DMS153 treated with DMSO at 0.1 percent for 48 hours (cell line): ENCODE results near the gene STK39.
"Not testable (repeated sequence)": the region's sequence is repeated elsewhere in the genome, so short reads cannot be mapped to it uniquely, and the experiment has no call there.

Experiments
- DNase-seq: peaks from one replicate; lab custom pipeline; 2025; ENCODE audit not compliant: unreplicated experiment; lab: John Stamatoyannopoulos, UW

STK39 gene

DNA sequence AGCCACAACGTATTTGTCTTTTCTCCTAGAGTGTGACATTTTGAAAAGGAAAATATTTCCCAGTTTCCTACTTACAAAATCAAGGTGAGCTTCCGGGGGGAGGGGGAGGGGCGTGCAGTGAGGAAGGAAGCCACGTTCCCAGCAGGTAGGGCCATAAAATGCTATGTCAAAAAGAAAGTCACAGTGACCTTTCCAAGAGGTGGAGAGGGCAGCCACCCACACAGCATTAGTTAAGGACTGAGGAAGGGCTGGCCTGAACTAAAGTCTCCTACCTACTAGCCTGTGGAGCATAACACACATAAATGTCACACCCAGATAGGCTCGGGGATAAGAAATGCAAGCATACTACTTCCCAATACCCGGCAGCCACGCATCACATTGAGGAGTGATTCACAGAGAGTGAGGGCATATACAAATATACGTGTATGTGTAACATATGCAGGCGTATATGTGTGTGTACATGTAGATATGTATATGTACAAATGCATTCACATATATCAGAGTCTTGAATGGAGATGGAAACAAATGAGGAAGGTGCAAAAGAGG is 191.1 kb downstream of the STK39 start:
- DNase-seq, result no peak

GRCh38 chr2:168054657-168055056 is 192.7 kb downstream of the STK39 start:
- no peak for DNase-seq

DNA sequence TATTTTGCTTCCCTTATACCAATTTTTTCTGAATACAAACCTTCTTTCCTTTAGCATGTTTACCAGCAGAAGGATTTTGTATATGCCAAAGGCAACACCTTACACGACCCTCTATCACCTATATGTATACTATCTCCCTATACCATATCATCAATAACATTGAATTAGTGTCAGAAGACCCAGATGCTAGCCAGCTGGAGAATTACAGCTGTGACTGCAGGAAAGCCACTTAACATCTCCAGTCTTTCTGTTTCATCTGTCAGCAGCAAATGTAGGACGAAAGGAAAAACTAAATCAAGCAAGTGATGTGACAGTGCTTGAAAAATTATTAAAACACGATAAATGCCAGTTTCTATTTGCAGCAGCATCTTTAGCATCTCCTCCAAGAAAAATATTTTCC is 193.7 kb downstream of the STK39 start:
- no peak for DNase-seq

GRCh38 chr2:168052773-168053172 is 194.6 kb downstream of the STK39 start:
- DNase-seq, result no peak

DNA sequence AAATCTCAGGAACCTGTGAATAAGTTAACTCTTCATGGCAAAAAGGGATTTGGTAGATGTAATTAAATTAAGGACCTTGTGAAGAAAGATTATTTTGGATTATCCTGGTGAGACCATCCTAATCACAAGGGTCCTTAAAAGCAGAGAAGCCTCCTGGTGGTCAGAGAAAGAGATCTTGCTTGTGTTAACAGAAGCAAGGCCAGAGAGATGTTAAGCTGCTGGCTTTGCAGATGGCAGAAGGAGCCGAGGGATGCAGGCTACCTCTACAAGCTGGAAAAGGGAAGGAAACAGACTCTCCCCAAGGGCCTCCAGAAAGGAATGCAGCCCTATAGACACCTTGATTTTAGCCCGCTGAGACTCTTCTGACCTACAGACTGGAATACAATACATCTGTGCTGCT is 197.0 kb downstream of the STK39 start:
- DNase-seq, result no peak

- no peak for DNase-seq
Measured at GRCh38 chr2:168049609-168050008, 197.8 kb downstream of the STK39 start.

DNA sequence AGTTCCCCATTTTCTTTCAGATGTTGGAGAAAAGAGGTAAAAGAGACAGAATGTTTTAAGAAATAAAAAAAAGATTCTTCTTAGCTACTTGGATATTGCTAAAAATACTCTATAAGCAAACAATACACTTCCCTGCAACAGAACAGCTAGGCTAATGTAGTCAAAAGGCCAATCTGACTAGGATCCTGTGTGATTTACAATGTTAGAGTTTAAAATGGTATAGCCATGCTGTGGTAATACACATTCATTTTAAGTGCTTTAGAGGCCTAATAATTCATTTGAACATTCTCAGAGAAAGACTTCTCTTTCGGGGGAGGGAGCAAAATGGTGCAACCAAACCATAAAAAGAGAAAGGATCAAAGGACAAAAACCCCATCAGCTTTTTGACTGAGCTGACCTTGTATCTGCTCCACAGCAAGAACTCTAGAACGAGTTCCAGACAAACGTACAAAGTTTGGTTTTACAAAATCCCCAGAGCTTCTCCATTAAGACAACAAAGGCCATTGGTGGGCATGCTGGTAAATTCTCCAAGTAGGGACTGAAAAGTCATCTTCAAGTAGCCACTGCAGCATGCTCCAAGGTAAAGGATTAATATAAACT is 200.2 kb downstream of the STK39 start:
- DNase-seq, result no peak

DNA sequence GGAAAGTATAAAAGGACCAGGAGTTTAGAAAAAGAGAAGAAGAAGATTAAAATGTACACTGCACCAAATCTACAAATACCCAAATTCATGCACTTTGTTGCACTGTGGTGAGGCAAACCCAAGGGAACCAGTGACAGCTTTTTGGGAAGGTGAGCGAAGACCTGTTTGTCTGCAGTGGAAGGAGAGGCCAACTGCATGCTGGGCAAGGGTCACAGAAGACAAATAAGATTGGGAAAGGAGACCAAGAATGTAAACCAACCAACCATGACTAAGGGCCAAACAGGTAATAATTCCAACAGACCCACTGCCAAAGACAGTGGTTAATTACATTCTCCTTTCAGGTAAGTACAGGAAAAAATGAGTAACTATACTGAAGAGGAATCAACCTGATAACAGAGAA is 202.8 kb downstream of the STK39 start:
- no peak for DNase-seq

- no peak for DNase-seq
Measured at GRCh38 chr2:168044176-168044575, 203.2 kb downstream of the STK39 start.

DNA sequence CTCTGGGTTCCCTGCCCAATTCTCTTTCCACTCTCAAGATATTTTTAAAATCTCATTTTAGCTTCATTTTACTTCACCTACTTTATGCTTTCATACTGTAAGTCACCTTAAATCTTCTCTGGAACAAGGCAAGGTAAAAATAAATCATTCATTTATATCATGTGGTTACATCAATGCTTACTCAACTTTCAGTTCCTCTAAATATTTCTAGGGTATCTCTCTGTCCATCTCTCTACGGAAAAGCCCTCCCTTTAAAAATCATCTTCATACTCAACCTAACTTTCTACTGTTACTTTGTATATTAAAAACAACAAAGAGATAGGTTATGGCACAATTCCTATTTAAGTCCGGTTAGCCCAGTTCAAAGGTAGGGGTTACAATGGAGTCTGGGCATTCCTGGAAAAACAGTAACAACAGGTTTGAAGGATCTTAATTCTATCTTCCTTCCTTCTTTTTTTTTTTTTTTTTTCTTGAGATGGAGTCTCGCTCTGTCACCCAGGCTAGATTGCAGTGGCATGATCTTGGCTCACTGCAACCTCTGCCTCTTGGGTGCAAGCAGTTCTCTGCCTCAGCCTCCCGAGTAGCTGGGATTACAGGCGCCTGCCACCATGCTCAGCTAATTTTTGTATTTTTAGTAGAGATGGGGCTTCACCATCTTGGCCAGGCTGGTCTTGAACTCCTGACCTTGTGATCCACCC is 205.1 kb downstream of the STK39 start:
- DNase-seq, result not testable (repeated sequence)

- no peak for DNase-seq
Measured at GRCh38 chr2:168039881-168040280, 207.5 kb downstream of the STK39 start.

DNA sequence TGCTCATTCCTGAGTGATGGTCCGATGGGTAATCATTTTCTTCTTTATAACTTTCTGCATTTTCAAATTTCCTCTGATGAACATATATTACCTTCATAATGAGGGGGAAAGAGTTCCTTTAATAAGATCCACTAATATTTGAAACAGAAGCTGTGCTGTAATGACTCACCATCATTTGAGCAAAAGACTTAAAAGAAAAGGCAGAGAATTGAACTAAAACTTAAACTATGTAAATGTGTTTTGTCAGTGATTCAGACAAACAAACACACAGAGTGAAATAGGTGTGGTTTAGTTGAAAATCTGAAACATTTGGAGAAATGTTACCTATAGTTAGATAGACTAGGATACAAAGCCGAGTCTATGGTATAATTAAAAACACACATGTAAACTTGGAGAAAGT is 209.6 kb downstream of the STK39 start:
- no peak for DNase-seq

GRCh38 chr2:168035458-168035857 is 211.9 kb downstream of the STK39 start:
- DNase-seq, result no peak

DNA sequence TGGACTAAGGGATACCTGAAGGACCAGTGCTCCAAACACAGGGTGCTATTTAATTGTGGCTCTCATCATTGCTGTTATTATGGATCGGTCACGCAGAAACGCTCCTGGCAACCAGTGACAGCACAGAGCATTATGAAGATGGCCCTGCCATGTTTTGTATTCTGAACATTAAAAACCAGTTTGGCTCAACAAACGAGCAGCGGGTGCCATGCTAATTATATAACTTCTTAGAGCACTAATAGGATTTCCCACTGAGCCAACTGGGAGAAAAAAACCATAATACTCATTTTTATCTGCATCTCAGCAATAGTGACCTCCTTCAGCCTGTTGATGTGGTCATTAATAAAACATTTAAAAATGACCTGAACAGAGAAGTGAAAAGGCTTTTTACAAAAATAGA is 212.8 kb downstream of the STK39 start:
- DNase-seq, result no peak

GRCh38 chr2:168033966-168034365 is 213.4 kb downstream of the STK39 start:
- DNase-seq, result no peak

DNA sequence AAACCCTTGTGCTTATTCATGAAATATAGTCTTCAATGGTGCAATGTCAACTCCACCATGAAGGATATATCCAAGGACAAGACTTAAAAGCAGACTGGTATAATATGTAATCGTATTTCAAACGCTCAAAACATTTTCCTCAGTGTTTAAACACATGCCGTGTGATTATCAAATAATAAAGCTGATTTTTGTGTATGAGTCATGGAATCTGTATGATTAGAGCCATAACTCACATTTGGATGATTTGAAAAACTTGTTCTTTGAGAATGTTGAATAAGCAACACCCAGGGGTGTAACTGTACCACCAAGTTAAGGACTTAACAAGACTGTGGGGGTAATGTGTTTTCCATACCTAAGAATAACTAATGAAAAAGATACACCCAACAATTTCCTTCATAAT is 215.3 kb downstream of the STK39 start:
- DNase-seq, result no peak

DNA sequence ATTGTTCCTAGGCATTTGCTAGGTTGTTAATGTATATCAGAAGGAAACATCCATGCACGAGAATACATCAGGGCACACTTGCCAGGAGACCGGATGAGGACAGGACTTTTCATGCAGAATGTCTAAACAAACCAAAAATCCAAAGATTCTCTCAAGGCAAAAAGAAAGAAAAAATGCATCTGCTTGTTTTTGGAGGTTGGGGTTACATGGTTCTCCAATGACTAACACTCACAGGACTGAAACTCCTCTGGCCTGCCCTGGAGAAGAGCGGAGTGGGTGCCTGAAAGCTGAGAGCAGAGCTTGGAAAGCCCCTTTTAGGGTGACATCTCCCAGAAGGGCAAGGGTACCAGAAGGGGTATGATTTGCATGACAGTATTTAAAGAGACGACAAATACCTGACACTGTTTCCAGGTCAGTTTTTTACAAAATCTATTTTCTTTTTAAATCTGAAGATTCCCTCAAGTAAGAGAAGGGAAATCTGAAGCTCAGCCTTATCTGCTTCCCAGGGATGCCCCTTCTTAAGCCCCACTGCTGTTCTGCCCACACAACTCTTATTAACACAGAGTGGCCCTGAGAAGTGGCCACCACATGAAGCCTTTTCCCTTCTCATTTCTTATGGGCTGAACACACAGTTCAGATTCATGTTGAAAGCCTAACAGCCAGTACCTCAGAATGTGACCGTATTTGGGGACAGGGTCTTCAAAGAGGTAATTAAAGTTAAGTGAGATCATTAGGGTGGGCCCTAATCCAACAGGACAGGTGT is 216.4 kb downstream of the STK39 start:
- no peak for DNase-seq

- DNase-seq, result no peak
Measured at GRCh38 chr2:168029071-168029470, 218.3 kb downstream of the STK39 start.

- DNase-seq, result no peak
Measured at GRCh38 chr2:168028362-168028761, 219.0 kb downstream of the STK39 start.

GRCh38 chr2:168025487-168026202 is 221.8 kb downstream of the STK39 start:
- DNase-seq, result no peak

- DNase-seq, result no peak
Measured at GRCh38 chr2:168024459-168024858, 222.9 kb downstream of the STK39 start.
